ENCODE data around the gene RPS14.
"Not testable (repeated sequence)": the region's sequence is repeated elsewhere in the genome, so short reads cannot be mapped to it uniquely, and the experiment has no call there.

The RPS14 gene

GRCh38 chr5:150443242-150444075, 6.1 kb downstream of the RPS14 start:
- DNase-seq = no peak

GRCh38 chr5:150442699-150443080, 6.8 kb downstream of the RPS14 start:
- no peak for DNase-seq

- no peak for DNase-seq
Measured at GRCh38 chr5:150441813-150442698, 7.5 kb downstream of the RPS14 start.

GRCh38 chr5:150440948-150441812, 8.4 kb downstream of the RPS14 start:
- no peak for DNase-seq

GRCh38 chr5:150438873-150439546, 10.5 kb downstream of the RPS14 start:
- DNase-seq = peak in 3 of 4 experiments; percentile 38 to 56 (median 49)

- DNase-seq = peak; percentile 93 to 96 (median 94)
Measured at GRCh38 chr5:150436141-150436680, 13.3 kb downstream of the RPS14 start.

GRCh38 chr5:150434464-150434863, 15.1 kb downstream of the RPS14 start:
- no peak for DNase-seq

GRCh38 chr5:150431574-150431973, 18.0 kb downstream of the RPS14 start:
- no peak for DNase-seq

GRCh38 chr5:150431048-150431447, 18.5 kb downstream of the RPS14 start:
- no peak for DNase-seq

GRCh38 chr5:150429410-150429873, 20.1 kb downstream of the RPS14 start:
- DNase-seq = peak in 3 of 4 experiments; percentile 42 to 52 (median 43)

- DNase-seq = no peak
Measured at GRCh38 chr5:150428978-150429377, 20.6 kb downstream of the RPS14 start.

- DNase-seq = no peak
Measured at GRCh38 chr5:150428106-150428876, 21.2 kb downstream of the RPS14 start.

- not testable (repeated sequence) for DNase-seq
Measured at GRCh38 chr5:150426165-150426564, 23.4 kb downstream of the RPS14 start.

- no peak for DNase-seq
Measured at GRCh38 chr5:150422758-150423157, 26.8 kb downstream of the RPS14 start.

- no peak for DNase-seq
Measured at GRCh38 chr5:150422075-150422474, 27.5 kb downstream of the RPS14 start.

GRCh38 chr5:150419630-150420270, 29.8 kb downstream of the RPS14 start:
- no peak for DNase-seq

- not testable (repeated sequence) for DNase-seq
Measured at GRCh38 chr5:150413902-150414790, 35.4 kb downstream of the RPS14 start.

GRCh38 chr5:150413176-150413901, 36.2 kb downstream of the RPS14 start:
- DNase-seq = peak in 2 of 4 experiments; percentile 78 to 82
